Motor neuron (in vitro differentiated cells): ENCODE measurements around the gene RSL24D1. TPM values are rescaled to one million over a fixed set of nuclear protein-coding genes. Genes with fewer than 3 reads are reported as not detected.

Experiments used
- total RNA-seq, 8 experiments: library from RNA; unstranded; fragments of 300-600 nt; gene quantifications; 2 replicates each; pipeline versions ENCODE4 v1.2.3 to v1.2.4, GENCODE V29; 2022

The RSL24D1 gene
- total RNA-seq, 8 experiments from 2014 or later = 90.5 to 172 (median 132) TPM

Other genes with a start within 250 kb of the RSL24D1 start
- 1 to 10 TPM; 1.6 to 6.1 (median 3.6) TPM for gene RAB27A, start 92.9 kb upstream of the RSL24D1 start, total RNA-seq
- 10 to 100 TPM; 10.8 to 19.7 (median 15.0) TPM for gene PIGBOS1, start 122.2 kb upstream of the RSL24D1 start, total RNA-seq
- 10 to 100 TPM in 4 of 8 experiments, 1 to 10 TPM in 4; 5.4 to 20.9 (median 11.1) TPM for gene PIGB, start 122.3 kb upstream of the RSL24D1 start, total RNA-seq
- 100 to 1,000 TPM in 1 of 8 experiments, 10 to 100 TPM in 7; 18.1 to 220 (median 47.9) TPM for gene CCPG1, start 211.4 kb upstream of the RSL24D1 start, total RNA-seq
- 10 to 100 TPM in 3 of 8 experiments, 1 to 10 TPM in 5; 3.9 to 25.2 (median 8.9) TPM for gene PIERCE2, start 211.6 kb upstream of the RSL24D1 start, total RNA-seq